ENCODE measurements around the gene PHOX2A. TPM values are rescaled to one million over a fixed set of nuclear protein-coding genes. Genes with fewer than 3 reads are reported as not detected.
"Not testable (repeated sequence)": the region's sequence is repeated elsewhere in the genome, so short reads cannot be mapped to it uniquely, and the experiment has no call there.

Gene PHOX2A
- total RNA-seq = not detected

DNA sequence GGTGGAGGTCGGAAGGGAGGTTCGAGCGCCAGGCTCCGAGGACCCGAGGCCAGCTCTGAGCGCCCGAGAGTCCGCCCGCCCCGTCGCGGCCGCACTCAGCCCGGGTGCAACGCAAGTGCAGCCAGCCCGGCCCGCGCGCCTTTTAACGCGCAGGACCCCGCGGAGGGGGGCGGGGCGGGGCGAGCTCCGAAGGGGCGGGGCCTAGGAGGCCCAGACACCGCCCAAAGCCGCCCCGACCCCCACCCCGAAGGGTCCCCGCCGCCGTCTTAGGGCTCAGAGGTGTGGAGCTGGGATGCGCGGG is at the start of gene PHOX2A:
Gene PHOX2A, minus strand, starts transcription at position 117 of the 301 bp plus-strand sequence. CDS start 172 bp downstream, outside the sequence.
- FAIRE-seq (no peak), DNase-seq (ENCODE audit: low spot score in 2 of 2) (no peak)

DNA sequence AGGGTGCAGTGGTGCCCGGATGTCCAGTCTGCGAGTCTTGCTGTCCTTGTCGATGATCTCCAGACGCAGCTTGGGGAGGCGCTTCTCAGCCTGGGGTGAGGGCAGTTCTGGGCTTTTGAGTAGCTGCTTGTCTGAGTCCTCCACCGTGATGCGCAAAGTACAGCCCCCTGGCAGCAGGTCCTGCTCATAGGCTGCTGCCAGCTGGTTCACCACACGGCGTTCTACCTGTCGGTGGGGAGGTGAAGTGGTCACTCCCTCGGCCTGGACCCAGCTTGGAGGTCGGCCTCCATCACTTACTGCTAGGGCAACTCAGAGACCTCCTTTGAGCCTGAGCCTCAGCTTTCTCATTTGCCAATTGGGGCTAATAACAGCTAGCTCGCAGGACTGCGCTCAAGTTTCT is 49.4 kb upstream of the PHOX2A start:
- FAIRE-seq = no peak
- no peak for DNase-seq (ENCODE audit: low spot score in 2 of 2)

DNA sequence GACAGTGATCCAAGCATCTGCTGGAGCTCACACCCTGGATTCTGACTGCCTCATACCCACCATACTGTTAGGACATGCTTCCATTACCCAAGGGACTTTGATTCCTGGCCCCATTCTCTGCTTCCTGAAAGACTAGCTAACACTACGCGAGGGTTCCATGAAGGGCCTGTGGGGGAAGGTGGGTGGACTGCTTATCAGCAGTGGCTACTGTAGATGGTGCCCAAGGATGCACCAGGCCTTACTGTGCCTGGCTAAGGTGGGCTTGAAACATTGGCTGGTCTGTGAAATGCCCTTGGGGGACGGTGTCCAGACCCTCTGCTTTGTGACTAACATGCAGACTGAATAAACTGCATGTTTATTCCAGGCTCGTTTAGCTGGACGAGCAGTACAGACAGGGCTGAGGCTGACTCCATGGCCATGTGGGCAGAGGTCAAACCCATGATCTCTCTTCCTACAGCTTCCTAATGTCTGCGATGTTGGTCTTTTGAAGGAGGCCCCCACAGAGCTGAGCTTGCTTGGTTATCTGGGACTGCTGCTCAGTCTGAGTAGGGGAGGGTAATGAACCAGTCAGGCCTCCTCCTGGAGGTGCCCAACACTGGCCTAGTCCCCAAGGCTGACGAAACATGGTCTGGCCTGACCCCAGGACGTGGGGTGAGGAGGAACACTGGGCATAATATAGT is 48.3 kb upstream of the PHOX2A start:
- DNase-seq (ENCODE audit: low spot score in 2 of 2) (no peak), FAIRE-seq (no peak)

DNA sequence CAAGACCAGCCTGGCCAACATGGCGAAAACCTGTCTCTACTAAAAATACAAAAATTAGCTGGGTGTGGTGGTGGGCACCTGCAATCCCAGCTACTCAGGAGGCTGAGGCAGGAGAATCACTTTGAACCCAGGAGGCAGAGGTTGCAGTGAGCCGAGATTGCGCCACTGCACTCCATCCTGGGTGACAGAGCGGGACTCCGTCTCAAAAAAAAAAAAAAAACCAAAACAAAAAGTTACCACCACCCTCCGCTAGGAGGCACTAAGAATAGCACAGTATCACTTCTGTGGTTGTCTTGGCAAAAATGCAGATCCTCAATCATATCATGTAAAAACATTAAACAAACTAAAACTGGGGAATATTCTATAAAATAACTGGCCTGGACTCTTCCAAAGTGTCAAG is 46.8 kb upstream of the PHOX2A start:
- FAIRE-seq; DNase-seq (ENCODE audit: low spot score in 2 of 2): not testable (repeated sequence)

DNA sequence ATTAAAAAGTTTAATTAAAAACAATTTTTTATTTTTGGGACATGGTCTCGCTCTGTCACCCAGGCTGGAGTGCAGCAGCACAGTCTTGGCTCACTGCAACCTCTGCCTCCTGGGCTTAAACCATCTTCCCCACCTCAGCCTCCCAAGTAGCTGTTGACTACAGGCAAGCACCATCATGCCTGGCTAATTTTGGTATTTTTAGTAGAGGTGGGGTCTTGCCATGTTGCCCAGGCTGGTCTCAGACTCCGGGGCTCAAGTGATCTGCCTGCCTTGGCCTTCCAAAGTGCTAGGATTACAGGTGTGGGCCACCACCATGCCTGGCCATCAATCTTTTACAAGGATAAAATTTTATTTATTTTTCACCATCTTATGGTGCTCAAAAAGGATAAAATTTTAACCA is 43.3 kb upstream of the PHOX2A start:
- no peak for DNase-seq (ENCODE audit: low spot score in 2 of 2)
- no peak for FAIRE-seq

DNA sequence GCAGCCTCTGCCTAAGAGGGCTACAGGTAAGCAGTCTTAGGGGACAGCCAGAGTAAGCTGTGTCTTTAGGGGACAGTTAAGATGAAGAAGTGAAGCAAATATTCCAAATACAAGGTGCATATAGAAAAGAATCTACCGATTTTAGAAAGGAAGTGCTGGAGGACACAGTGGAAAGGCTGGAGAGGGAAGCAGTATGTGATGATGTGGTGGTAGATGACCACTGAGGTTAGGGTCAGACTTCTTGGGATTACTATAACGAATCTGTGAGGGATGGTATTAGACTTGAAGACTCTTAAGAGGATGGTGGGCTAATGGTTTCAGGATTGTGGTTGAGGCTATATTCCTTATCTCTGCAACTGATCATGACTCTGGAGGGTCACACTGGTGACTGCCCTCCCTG is 40.0 kb upstream of the PHOX2A start:
- no peak for DNase-seq (ENCODE audit: low spot score in 2 of 2)
- no peak for FAIRE-seq

DNA sequence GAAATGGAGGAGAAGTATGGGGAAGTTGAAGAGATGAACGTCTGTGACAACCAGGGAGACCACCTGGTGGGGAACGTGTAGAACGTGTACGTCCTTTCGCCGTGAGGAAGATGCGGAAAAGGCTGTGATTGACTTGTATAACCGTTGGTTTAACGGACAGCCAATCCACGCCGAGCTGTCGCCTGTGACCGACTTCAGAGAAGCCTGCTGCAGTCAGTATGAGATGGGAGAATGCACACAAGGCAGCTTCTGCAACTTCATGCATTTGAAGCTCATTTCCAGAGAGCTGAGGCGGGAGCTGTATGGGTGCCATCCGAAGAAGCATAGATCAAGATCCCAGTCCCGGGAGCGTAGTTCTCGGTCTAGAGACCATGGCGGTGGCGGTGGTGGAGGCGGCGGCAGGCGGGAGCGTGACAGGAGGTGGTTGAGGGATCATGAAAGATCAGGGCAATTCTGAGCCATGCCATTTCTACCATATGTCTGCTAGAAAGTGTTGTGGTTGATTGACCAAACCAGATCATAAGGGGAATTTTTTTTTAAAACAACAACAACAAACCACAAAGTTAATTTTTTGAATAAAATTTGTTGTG is 36.8 kb upstream of the PHOX2A start:
- DNase-seq (ENCODE audit: low spot score in 2 of 2) (no peak), FAIRE-seq (no peak)

DNA sequence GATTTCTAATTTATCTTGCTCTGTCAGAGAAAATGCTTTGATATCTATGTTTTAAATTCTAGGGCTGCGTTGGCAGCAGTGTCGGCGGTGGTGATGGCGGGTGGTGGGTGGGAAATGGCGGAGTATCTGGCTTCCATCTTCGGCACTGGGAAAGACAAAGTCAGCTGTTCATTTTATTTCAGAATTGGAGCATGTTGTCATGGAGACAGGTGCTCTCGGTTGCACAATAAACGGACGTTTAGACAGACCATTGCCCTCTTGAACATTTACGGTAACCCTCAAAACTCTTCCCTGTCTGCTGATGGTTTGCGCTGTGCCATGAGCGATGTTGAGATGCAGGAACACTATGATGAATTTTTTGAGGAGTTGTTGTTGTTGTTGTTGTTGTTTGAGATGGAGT is 36.1 kb upstream of the PHOX2A start:
- DNase-seq (ENCODE audit: low spot score in 2 of 2) (no peak), FAIRE-seq (no peak)

DNA sequence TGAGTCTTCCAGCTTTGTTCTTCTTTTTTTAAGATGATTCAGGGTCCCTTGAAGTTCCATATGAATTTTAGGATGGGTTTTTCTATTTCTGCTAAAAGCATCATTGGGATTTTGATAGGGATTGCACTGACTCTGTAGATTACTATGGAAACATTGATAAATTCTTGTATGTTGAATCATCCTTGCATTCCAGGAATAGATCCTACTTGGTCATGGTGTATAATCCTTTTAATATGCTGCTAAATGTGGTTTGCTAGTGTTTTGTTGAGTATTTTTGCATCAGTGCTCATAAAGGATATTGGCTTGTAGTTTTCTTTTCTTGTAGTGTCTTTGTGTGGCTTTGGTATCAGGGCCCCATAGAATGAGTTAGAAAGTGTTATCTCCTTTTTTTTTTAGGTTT is 34.9 kb upstream of the PHOX2A start:
- FAIRE-seq = no peak
- no peak for DNase-seq (ENCODE audit: low spot score in 2 of 2)

DNA sequence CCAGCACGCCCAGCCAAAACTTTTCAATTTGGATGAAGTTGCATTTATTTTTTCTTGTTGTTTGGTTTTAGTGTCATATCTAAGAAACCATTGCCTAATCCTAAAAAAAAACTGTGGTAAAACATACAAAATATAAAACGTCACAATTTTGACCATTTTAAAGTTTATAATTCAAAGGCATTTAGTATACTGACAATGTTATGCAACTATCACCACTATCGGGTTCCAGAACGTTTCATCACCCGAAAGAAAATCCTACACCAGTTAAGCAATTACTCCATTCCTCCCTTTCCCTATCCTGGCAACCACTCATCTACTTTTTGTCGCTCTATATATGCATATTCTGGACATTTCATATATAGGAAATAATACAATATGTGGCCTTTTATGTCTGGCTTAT is 30.5 kb upstream of the PHOX2A start:
- FAIRE-seq (no peak), DNase-seq (ENCODE audit: low spot score in 2 of 2) (no peak)

DNA sequence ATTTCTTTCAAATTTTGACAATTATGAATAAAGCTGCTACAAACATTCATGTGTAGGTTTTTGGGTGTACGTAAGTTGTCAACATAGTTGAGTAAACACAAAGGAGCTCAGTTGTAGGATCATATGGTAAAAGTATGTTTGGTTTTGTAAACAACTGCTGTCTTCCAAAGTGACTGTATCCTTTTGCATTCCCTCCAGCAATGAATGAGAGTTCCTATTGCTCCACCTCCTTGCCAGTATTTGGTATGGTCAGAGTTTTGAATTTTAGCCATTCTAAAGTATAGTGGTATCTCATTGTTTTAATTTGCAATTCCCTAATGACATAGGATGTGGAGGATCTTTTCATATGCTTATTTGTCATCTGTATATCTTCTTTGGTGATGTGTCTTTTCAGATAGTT is 28.0 kb upstream of the PHOX2A start:
- FAIRE-seq (no peak), DNase-seq (ENCODE audit: low spot score in 2 of 2) (no peak)

DNA sequence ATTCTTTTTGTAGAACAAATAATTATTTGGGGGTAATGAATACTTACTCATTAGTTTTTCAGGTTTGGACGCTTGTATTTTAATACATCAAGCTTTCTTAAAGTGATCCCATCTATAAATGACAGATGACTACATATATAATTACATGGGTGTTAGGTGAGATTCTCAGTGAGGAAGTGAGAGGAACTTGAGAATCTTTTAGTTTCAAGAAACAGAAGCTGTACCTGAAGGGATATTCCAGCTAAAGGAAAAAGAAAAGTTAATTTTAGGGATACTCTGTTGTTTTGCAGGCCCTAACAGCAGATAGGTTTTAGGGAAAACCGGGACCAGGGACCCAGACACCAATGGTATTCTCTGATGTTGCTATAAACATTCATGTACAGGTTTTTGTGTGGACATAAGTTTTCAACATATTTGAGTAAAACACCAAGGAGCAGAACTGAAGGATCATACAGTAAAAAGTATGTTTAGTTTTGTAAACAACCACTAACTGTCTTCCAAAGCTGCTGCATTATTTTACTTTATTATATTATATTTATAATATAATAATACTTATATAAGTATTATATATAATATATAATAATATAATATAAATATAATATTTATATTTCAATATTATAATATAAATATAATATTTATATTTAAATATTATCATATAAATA is 24.1 kb upstream of the PHOX2A start:
- DNase-seq (ENCODE audit: low spot score in 2 of 2) (no peak), FAIRE-seq (no peak)

DNA sequence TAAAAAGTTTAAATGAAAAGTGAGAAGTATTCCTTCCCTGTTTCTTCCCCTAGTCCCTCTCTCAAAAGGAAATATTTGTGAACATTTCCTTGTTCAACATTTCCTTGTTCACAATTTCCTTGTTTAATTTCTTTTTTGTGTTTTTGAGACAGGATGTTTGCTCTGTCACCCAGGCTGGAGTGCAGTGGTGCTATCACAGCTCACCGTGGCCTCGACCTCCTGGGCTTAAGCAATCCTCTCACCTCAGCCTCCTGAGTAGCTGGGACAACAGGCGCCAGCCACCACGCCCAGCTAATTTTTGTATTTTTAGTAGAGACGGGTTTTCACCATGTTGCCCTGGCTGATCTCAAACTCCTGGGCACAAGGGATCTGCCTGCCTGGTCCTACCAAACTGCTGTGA is 23.0 kb upstream of the PHOX2A start:
- FAIRE-seq; DNase-seq (ENCODE audit: low spot score in 2 of 2): not testable (repeated sequence)

DNA sequence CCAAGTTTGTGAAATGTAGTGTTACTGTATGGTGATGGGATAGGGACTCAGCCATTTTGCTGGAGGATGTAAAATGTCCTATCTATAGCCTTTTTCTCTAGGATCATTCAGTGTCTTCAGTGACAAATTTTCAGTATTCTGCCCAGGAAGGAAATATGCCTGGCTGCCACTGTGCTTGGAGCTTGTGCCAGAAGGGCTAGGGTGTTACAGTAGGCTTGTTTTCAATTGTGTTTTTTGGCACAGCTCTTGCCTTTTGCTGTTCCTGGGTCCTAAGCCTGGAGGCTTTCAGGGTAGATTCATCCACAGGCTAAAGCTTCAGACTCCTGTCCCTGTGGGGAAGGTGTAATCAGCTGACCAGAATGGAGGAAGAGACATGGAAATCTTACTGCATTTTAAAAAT is 22.0 kb upstream of the PHOX2A start:
- FAIRE-seq = no peak
- no peak for DNase-seq (ENCODE audit: low spot score in 2 of 2)

DNA sequence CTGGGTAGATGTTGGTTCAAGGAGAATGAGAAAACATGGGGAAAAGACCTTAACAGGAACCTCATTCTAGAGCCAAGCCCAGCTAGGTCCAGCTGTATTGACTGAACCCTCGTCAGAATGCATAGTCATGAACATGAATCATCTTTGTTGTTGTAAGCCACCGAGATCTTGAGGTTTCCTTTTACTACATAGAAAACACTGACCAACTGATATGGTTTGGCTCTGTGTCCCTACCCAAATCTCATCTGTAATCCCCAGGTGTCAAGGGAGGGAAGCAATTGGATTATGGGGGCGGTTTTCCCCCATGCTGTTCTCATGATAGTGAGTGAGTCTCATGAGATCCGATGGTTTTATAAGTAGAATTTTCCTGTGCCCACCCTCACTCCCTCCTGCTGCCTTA is 19.4 kb upstream of the PHOX2A start:
- FAIRE-seq = no peak
- DNase-seq (ENCODE audit: low spot score in 2 of 2) = no peak

DNA sequence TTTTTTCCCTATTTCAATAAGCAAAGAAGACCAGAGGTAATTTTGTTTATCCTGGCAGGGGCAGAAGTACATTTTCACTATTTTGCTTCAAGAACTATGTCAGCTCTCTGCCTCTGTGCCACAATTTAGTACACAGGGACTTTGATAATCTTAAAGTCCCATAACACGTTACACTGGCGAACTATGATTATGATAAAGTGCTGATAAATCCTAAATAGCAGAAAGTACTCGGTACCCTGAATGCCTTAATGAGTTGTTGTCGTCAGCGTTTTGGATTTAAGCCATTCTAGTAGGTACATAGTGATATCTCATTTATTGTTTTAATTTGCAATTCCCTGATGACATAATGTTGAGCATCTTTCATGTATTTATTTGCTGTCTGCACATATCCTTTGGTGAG is 16.6 kb upstream of the PHOX2A start:
- DNase-seq (ENCODE audit: low spot score in 2 of 2) (no peak), FAIRE-seq (no peak)

DNA sequence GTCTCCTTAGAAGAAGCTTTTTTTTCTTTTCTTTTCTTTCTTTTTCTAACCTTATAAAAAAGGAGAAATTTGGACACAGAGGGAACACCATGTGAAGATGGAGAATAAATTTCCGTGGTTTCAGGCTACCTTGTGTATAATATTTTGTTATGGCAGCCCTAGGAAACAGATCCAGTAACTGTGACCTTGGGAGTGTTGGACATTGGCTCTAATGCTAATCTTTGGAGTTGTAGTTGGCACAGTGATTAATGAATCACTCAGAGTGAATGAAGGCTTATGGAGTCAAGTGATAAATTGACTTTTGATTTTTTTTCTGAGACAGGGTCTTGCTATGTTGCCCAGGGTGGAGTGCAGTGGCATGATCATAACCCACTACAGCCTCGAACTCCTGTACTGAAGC is 15.5 kb upstream of the PHOX2A start:
- FAIRE-seq (no peak), DNase-seq (ENCODE audit: low spot score in 2 of 2) (no peak)

DNA sequence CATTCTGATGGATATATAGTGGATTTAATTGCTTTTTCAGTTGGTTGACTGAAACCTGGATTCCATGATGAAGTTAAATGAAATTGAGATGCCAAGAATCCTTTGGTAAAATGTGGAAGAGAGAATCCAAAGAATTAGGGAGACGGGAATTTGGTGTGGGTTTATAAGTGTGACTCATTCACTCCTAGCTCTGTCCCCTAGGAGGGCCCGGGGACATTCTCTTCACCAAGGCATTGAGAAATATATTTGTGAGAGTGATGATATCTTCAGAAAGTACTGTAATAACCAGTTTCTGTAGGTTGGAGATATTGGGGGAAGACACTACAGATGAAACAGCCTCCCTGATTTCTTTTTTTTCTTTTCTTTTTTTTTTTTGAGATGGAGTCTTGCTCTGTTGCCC is 13.6 kb upstream of the PHOX2A start:
- DNase-seq (ENCODE audit: low spot score in 2 of 2) (no peak), FAIRE-seq (no peak)

DNA sequence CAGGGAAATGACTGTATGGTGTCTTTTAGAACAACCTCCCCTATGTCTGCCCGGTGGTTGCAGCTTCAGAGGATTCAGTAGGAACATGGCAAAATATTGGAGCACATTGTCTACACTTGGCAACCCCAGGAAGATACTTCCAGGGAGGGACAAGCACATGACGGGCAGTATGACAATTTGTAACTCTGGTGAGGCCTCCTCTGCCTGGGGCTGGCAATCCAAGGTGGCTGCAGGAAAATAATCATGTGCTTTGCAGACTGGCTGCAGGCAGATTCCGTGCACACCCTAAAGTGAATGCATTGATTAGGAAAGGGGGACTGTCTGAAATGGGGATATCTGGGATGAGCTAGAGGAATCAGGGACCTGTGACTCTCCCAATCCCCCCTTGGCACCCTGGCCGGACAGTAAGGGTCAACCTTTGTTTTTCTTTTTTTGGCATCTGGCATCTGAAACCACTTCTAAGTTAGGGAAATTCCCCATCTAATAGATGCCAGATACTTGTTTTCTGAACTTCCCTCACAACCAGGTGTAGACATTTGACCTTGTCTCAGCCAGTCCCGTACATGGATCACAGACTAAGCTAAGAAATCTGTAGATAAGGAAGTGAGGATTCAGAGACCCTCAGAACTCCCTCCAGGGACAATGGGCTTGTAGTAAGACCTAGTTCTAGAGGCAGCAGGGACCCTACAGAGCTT is 10.5 kb upstream of the PHOX2A start:
- DNase-seq (ENCODE audit: low spot score in 2 of 2) = no peak
- no peak for FAIRE-seq

DNA sequence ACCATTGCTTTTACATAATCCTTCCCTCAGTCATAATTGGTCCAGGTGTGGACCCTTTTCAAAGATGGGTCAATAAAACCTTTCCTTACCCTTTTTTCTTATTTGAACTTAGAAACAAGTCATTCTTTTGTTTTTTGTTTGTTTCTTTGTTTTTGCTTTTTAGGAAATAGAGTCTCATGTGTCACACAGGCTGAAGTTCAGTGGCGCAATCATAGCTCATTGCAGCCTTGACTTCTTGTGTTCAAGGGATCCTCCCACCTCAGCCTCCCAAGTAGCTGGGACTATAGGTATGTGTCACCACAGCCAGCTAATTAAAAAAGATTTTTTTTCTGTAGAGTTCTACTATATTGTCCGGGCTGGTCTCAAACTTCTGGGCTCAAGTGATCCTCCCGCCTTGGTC is 9.4 kb upstream of the PHOX2A start:
- no peak for FAIRE-seq
- DNase-seq (ENCODE audit: low spot score in 2 of 2) = no peak

DNA sequence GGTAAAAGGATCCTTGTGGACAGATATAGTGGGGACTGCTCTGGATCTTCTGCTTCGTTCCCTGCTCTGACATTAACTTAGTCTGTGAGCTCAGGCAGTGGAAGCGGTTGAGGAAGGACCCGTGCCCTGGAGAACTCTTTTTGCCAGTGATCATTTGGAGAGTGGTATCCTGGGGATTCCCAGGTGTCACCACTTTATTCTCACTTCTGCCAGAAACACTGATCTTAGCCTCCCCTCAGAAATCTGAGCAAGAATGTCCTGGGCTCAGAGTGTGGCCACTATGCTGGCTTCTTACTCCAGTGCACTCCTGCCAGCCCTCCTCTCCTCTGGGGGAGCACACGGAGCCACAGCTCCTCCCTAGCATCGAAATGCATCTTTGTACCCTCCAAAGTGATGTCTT is 7.6 kb upstream of the PHOX2A start:
- no peak for DNase-seq (ENCODE audit: low spot score in 2 of 2)
- no peak for FAIRE-seq
